WTC11 (cell line): ENCODE data around the gene RPTOR.

Source experiments
- NR1H2 ChIP-seq: sonication (generic); formaldehyde crosslinking; IDR thresholded peaks from 2 replicates; pipeline ENCODE4 v1.9.0; 2021; ENCODE audit warnings: mild to moderate bottlenecking, moderate library complexity, missing genetic modification reagents
- TCF7 ChIP-seq: sonication (generic); formaldehyde crosslinking; IDR thresholded peaks from 2 replicates; pipeline ENCODE4 v1.8.0; 2022; ENCODE audit warnings: mild to moderate bottlenecking, low read depth, missing genetic modification reagents, moderate library complexity
- TF ChIP-seq, protein P1 (sequence below): fragments of 200-600 bp; IDR thresholded peaks from 2 replicates; pipeline ENCODE4 v1.8.0; 2022; ENCODE audit warnings: antibody characterized with exemption
- TF ChIP-seq, protein P2 (sequence below): sonication (generic); formaldehyde crosslinking; IDR thresholded peaks from 2 replicates; pipeline ENCODE4 v1.8.0; 2022; ENCODE audit warnings: mild to moderate bottlenecking, missing genetic modification reagents
- TF ChIP-seq, protein P3 (sequence below): sonication (generic); formaldehyde crosslinking; IDR thresholded peaks from 2 replicates; pipeline ENCODE4 v1.8.0; 2022; ENCODE audit warnings: mild to moderate bottlenecking, missing genetic modification reagents
- TF ChIP-seq, protein P4 (sequence below): sonication (generic); formaldehyde crosslinking; IDR thresholded peaks from 2 replicates; pipeline ENCODE4 v1.8.1; 2023; ENCODE audit warnings: mild to moderate bottlenecking, moderate library complexity, missing genetic modification reagents

DNA sequence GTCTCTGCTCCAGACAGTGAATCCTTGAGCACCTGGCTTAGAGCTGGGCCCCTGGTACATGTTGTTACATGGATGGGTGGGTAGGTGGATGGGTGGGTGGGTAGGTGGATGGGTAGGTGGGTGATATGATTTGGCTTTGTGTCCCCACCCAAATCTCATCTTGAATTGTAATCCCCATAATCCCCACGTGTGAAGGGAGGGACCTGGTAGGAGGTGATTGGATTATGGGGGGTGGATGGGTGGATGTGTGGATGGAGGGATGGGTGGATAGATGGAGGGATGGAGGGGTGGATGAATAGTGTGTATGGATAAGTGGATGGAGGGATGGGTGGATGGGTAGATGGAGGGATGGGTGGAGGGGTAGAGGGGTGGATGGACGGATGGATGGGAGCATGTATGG, 41.6 kb upstream of the RPTOR start:
- TF ChIP-seq, protein P1, sequence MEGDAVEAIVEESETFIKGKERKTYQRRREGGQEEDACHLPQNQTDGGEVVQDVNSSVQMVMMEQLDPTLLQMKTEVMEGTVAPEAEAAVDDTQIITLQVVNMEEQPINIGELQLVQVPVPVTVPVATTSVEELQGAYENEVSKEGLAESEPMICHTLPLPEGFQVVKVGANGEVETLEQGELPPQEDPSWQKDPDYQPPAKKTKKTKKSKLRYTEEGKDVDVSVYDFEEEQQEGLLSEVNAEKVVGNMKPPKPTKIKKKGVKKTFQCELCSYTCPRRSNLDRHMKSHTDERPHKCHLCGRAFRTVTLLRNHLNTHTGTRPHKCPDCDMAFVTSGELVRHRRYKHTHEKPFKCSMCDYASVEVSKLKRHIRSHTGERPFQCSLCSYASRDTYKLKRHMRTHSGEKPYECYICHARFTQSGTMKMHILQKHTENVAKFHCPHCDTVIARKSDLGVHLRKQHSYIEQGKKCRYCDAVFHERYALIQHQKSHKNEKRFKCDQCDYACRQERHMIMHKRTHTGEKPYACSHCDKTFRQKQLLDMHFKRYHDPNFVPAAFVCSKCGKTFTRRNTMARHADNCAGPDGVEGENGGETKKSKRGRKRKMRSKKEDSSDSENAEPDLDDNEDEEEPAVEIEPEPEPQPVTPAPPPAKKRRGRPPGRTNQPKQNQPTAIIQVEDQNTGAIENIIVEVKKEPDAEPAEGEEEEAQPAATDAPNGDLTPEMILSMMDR = no peak
- TF ChIP-seq TCF7 (CRISPR knock-in tag) (no peak), NR1H2 (CRISPR knock-in tag) (no peak)
- TF ChIP-seq, protein P2, sequence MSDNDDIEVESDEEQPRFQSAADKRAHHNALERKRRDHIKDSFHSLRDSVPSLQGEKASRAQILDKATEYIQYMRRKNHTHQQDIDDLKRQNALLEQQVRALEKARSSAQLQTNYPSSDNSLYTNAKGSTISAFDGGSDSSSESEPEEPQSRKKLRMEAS (CRISPR knock-in tag) = no peak
- TF ChIP-seq, protein P3, sequence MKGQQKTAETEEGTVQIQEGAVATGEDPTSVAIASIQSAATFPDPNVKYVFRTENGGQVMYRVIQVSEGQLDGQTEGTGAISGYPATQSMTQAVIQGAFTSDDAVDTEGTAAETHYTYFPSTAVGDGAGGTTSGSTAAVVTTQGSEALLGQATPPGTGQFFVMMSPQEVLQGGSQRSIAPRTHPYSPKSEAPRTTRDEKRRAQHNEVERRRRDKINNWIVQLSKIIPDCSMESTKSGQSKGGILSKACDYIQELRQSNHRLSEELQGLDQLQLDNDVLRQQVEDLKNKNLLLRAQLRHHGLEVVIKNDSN (CRISPR knock-in tag) = no peak
- TF ChIP-seq, protein P4, sequence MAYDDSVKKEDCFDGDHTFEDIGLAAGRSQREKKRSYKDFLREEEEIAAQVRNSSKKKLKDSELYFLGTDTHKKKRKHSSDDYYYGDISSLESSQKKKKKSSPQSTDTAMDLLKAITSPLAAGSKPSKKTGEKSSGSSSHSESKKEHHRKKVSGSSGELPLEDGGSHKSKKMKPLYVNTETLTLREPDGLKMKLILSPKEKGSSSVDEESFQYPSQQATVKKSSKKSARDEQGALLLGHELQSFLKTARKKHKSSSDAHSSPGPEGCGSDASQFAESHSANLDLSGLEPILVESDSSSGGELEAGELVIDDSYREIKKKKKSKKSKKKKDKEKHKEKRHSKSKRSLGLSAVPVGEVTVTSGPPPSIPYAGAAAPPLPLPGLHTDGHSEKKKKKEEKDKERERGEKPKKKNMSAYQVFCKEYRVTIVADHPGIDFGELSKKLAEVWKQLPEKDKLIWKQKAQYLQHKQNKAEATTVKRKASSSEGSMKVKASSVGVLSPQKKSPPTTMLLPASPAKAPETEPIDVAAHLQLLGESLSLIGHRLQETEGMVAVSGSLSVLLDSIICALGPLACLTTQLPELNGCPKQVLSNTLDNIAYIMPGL = no peak
